Measurements from ENCODE around the gene ATP10B.

- no peak for TF ChIP-seq POLR2AphosphoS5 (IDR thresholded peaks at IDR 0.05; ENCODE audit: low read depth, low read length)
- TF ChIP-seq POLR2A (IDR thresholded peaks at IDR 0.05; ENCODE audit: low read depth, low read length), result no peak
These were observed 94.8 kb downstream of the ATP10B start for GRCh38 chr5:160757194-160757593.

All from GM12892 (cell line).